GM19463 (cell line): ENCODE results near the gene ARHGAP22.
"Not testable (repeated sequence)": the region's sequence is repeated elsewhere in the genome, so short reads cannot be mapped to it uniquely, and the experiment has no call there.

Experiments used
- ATAC-seq: cut with Tn5 transposase; IDR thresholded peaks from one replicate; pipeline ENCODE4 v1.9.1; 2021; ENCODE audit warnings: mild to moderate bottlenecking, moderate library complexity; ENCODE audit not compliant: unreplicated experiment

ARHGAP22 gene

DNA sequence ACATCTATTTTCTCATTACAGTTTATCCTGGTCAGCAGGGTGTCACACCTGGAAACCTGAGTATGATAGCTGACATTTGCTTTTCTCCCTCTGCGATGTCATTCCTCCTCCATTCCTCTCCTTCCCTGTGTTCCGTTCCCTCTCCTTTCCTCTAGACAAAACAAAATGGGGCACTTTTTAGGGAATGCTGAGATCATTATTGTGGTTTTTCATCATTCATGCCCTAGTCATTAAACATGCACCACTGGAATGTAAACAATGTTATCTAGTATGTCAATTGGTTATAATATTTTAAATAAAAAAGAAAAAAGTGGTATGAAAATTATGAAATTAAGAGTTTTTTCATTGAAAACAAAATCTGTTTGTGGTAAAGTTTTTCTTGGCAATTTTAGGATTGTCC lies 165.8 kb downstream of the ARHGAP22 start:
- ATAC-seq = no peak

DNA sequence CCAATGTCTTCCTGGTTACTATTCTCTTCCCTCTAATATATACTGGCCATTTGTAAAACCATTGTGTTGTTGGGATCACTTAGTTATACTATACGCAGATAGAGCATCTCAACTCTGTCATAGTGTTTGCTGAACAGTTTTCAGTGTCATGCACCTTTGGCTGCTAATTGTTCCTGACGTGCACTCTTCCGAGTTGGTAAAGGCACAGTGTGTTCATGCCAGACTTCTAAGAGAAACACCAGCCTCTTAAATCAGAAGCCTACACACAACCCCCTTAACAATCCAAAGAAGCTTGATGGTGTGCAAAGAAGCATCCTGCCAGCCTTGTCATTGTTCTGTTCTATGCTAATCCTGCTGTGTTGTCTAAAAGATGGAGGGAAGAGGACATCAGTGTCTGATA lies 167.3 kb downstream of the ARHGAP22 start:
- ATAC-seq = no peak

DNA sequence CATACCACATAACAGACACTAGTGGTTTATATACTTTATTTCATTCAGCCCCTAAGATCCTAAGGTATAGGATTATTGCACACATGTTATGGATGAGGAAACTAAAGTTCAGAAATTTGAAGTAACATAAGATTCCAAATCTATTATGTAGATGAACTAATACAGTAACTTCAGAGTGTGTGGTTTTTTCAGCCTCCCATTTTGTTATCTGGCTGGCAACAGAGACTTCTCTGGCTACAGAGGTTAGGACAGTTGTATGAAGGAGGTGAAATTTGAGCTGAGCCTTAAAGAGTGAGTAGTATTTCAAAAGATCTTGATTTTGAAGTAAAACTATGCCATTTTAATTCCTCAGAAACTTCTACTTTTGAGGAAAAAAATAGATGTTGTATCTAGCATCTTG lies 173.0 kb downstream of the ARHGAP22 start:
- ATAC-seq = no peak

DNA sequence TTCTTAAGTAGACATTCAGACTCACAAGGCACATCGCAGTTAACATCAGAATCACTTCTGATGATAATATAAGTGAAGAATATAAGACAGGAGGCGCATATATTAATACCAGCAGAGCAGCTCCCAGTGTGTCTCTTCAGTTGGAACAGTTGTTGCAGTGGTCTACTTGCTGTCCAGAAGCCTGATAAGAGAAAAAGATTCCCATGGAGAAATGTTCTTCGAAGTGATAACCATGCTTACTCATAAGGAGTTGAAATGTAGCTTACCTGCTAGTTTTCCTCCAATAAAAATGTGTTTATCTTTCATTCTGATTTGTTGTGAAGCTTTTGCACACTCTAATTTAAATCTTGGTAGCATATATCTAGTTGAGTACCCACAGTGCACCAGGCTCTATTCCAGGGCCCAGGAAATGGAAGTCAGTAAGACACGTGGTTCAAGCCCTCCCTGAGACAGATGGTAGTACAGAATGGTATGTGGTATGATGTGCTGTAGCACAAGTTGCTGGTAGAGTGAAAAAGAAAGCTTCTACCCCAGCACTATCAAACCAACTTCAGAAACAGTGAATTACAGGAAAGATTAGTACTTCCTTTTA lies 174.4 kb downstream of the ARHGAP22 start:
- no peak for ATAC-seq

DNA sequence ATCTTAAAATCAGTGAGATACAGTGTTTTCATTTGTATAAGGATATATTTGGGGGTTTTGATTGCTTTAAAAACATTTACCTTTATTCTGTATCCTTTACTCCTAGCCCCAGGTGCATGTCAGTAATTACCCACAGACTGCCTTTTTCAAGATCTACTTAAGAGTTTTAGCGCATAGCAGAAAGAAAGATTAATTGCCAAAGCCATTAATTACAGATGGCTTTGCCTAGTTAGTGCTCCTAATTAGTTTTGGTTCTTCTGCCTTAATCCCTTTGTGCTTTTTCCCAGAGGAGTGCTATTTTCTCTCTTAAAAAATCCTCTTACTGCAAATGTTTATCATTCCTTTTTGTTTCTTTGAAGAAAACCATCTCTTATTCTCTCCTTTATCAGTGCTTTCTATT lies 175.6 kb downstream of the ARHGAP22 start:
- ATAC-seq = no peak

DNA sequence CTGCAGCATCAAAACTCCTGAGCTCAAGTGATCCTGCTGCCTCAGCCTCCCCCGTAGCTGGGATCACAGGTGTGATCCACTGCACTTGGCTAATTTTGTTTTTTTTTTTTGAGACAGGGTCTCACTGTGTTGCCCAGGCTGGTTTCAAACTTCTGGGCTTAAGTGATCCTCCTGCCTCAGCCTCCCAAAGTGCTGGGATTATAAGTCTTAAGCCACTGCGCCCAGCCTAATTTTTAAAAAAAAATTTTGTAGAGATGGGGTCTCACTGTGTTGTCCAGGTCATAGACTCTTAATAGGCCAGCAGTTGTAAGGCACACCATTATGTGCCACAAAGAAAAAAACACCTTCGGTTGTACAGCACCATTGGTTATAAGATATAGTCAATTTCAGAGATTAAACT lies 176.0 kb downstream of the ARHGAP22 start:
- no peak for ATAC-seq

DNA sequence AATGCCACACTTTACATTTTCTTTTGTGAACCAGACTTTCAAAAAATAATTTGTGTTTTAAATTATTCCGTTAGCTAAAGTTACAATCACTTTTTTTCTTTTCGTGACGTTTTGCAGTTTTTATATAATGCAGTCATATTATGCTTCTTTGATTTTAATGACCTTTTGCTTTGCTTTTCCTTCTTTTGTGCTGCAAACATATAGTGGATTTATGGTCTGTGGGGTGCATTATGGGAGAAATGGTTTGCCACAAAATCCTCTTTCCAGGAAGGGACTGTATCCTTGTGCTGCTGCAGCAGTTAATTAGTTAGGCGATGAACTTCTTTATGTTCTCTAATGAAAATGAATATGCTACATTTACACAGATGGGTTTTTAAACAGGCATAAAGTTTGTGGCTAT lies 181.0 kb downstream of the ARHGAP22 start:
- ATAC-seq = no peak

DNA sequence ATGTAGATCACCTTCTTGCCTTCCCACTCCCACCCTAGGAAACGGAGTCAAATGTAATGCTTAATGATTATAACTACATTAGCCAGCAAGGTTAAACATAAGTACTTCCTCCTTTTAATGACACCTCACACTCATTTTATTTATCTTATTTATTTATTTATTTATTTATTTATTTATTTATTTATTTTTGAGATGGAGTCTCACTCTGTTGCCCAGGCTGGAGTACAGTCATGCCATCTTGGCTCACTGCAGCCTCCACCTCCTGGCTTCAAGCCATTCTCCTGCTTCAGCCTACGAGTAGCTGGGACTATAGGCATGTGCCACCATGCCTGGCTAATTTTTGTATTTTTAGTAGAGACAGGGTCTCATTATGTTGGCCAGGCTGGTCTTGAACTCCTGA lies 183.0 kb downstream of the ARHGAP22 start:
- not testable (repeated sequence) for ATAC-seq

DNA sequence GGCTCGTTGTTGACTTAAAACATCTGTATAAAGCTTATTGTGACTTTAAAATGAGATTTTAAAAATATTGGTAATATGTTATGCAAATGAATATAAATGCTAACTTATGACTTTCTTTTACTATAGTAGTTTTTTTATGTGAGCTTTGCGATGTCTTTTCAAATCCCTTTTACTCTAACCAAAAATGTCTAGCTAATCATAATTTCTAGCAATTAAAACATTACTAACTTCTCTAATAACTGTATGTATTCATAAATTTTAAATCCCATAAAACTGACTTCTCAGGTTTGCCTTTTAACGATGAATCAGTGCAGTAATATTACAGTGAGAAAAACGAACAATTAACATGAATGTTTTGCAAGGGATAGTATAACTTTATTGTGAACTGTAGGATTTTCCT lies 185.2 kb downstream of the ARHGAP22 start:
- no peak for ATAC-seq

DNA sequence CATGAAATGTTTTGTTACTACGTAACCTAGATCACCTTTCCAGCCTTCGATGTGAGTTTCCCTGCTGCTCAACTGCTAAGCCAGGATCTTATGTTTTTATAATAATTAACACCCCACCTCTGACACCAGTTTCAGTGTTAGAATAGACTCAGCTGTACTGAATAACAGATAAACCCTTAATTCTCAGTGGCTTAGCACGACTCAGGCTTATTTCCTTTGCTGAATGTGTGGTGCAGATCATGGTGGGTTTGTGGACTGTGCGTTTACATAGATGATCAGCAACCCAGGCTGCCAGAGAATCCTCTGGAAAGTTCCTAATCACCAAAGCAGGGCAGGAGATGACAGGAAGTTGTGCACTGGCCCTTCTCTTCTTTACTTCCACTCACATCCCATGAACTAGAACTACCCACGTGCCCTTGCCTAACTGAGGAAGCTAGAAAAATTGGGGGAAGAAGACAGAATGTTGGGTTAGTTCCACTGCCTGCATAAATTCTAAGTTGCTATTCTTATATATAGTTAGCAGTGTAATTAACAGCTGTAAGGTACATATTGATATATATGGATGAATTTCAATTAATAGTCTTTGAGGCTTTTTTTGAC lies 186.6 kb downstream of the ARHGAP22 start:
- no peak for ATAC-seq

DNA sequence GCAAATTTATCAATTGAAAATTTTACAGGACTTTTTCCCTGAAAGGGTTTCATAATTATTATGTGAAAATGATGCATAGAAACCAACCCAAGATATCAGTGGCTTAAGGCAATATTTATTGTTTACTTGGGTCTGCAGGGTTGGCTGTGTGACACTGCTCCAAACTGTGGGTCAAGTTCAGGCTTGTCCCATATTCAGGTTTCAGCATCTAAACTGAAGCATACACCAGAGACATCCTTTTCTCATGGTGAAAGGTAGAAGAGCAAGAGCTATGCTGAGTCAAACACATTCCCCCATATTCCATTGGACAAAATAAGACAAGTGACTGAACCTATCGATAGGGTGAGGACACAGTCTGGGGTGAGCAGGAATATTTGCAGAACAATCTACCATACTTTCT lies 187.5 kb downstream of the ARHGAP22 start:
- ATAC-seq = no peak

DNA sequence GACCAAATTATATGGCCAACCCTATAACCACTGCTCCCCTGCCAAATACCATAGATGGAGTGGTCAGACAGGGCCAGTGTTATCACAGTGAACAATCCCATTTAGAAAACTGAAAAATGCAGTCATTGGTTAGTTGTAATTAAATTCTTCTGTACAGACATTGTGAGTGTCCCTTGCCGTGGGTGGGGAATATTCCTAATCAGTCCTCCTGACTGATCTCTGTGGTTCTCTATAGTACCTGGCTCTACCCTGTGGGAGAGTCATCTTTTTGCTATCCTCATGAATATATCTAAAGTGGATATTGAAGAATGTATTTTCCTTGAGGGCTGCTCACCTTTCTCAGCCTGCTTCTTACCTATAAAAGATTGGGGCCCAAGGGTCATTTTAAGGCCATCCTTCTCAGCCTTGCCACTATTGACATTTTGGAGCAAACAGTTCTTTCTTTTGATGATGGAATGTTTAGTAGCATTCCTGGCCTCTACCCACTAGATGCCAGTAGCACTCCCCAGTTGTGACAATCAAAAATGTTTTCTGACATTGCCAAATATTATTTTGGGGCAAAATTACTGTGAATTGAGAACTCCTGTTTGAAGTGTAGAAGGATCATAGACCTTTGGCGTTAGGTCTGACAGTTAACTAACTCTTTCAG lies 188.2 kb downstream of the ARHGAP22 start:
- no peak for ATAC-seq

DNA sequence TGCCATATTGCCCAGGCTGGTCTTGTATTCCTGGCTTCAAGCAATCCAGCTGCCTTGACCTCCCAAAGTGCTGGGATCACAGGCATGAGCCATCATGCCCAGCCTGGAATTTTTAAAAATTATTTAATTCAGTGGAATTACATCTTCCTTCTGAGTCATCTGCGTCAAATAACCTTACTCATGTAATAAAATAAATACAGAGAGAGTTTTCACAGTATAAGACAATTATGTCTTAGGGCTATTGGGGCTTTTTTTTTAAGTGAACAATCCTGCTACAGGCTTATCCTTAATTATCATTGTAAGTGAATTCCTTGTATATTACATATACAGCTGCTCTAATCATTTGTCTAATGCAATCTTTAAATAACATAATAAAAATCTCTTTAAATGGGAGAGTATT lies 190.1 kb downstream of the ARHGAP22 start:
- ATAC-seq = no peak

DNA sequence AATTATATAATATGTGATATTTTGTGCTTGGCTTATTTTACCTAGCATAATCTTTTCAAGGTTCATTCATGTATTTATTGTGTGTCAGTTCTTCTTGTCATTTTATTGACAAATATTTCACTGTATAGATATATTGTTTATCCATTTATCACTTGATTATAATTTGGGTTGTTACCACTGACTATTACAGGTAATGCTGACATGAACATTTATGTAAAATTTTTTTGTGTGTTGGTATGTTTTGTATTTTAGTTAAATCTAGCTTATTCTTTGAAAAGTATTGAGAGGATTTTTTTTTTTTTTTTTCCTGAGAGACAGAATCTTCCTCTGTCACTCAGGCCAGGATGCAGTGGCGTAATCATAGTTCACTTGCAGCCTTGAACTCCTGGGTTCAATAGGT lies 190.7 kb downstream of the ARHGAP22 start:
- ATAC-seq = no peak

DNA sequence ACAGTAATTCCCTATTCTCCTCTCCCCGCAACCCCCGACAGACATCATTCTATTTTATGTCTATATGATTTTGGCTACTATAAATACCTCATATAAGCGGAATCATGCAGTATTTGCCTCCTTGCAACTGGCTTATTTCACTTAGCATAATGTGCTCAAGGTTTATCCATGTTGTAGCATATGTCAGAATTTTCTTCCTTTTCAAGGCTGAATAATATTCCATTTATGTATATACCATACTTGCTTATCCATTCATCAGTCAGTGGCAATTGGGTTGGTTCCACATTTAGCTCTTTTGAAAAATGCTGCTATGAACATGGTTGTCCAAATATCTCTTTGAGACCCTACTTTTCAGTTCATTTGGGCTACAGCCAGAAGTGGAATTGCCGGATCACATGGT lies 191.9 kb downstream of the ARHGAP22 start:
- no peak for ATAC-seq

DNA sequence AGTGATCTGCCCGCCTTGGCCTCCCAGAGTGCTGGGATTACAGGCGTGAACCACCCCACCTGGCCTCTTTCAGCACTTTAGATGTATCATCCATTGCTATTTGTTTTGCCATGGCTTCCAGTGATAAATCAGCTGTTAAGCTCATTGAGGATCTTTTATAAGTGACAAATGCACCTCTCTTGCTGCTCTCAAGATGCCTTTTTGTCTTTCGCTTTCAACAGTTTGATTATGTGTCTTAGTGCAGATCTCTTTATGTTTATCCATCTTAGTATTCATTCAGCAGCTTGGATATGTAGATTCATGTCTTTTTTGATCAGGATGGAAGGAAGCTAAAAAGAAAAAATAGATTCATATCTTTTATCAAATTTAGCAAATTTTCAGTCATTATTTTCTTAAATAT lies 192.8 kb downstream of the ARHGAP22 start:
- no peak for ATAC-seq

DNA sequence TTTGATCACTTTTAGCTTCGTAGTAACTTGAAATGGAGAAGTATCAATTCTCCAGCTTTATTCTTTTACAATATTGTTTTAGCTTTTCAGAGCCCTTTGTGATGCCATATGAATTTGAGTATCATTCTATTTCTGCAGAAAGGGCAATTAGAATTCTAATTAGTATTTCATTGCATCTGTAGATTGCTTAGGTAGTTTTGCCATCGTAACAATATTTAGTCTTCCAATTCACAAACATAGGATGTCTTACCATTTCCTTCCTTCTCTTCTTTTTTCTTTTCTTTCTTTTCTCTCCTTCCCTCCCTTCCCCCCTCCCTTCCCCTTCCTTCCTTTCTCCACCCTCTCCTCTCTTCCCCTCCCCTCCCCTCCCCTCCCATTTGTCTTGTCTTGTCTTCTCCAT lies 193.4 kb downstream of the ARHGAP22 start:
- no peak for ATAC-seq

DNA sequence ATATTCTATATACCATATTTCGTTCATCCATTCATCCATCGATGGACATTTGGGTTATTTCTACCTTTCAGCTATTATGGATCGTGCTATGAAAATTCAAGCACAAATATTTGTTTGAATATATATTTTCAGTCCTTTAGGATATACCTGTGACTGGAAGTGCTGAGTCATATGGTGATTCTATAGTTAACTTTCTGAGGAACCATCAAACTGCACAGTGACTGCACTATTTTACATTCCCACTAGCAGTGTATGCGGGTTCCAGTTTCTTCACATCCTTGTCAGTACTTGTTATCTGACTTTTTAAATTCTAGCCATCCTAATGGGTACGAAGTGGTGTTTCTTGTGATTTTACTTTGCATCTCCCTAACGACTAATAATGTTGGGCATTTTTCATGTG lies 194.4 kb downstream of the ARHGAP22 start:
- no peak for ATAC-seq

DNA sequence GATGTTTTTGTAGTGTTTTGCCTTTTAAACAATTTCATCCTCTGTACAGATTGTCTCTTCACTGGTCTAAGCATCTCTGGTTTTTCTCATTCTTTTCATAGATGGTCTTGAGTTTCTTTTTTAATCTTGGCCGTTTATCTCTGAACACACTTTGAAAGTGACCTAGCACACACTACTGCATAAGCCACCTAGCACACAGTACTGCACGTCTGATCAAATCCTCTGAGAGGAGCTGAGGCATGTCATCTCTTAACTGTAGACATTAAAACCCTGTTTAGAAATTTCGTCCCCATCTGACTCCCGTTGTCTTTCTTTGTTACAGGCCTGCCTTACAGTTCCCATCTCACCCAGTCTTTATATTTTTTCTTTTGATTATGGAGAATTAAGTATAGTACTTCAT lies 198.2 kb downstream of the ARHGAP22 start:
- no peak for ATAC-seq

DNA sequence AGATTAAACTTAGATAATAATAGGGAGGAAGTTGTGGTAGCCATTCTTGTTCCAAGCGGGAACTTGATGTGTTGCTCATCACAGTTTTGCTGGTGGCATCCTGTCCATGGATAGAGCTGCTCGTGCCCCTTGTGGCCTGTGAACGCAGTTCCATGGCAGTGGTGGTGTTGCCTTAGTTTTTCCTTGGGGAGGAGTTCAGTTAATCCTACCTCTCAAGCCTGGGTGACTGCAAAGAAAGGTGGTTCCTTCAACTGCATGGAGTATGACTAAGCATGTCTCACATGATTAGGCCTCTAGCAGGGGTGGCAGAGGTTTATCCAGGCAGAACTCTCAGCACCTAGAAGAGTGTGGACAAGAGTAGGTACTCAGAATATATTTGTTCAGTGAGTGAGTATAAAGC lies 198.7 kb downstream of the ARHGAP22 start:
- ATAC-seq = no peak

DNA sequence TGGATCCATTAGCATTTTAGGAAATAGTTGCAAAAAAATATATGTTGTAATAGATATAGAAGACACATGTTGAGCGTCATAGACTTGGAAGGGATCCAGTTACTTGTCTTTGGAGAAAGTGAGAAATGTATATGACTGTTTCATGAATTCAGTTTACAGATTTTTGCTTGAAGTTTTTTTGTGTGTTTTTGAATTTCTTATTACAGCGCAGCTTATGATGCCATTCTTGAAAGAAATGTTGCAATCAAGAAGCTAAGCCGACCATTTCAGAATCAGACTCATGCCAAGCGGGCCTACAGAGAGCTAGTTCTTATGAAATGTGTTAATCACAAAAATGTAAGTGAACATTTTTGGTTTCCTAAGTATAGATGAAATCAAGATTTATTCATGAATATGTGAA lies 200.2 kb downstream of the ARHGAP22 start:
- ATAC-seq = no peak

DNA sequence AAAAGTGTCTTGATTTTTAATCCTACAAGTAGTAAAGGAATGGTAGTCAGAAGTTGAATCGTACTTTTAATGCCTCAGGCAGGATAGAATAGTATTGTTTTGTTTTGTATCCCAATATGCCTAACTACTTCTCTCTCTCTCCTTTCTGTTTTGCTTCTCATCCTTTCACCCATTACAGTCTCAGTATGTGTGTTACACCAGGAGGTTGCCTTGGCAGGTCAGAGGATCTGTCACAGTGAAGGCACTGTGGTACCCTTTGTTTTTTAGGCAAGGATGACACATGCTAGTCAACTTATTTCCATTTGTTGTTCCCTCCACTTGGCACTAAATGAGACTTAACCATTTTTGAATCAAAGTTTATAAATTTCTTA lies 204.0 kb downstream of the ARHGAP22 start:
- no peak for ATAC-seq
